ENCODE data around the gene CLIC5. TPM values are rescaled to one million over a fixed set of nuclear protein-coding genes. Genes with fewer than 3 reads are reported as not detected.

Gene CLIC5
- total and polyA plus RNA-seq, 2 of the 8 experiments (the other 6 are each of a cell fraction or from before 2014, with no cell fraction given): 0.12 to 0.15 TPM

- TF ChIP-seq CTBP2 (IDR thresholded peaks at IDR 0.05; ENCODE audit: borderline replicate concordance, insufficient read depth, insufficient read length, low read length) (no peak), CBX8 (IDR thresholded peaks at IDR 0.05; ENCODE audit: borderline replicate concordance, low read depth, low read length) (no peak), YY1 (IDR thresholded peaks at IDR 0.05; ENCODE audit: low read depth, low read length) (no peak), GTF2F1 (IDR thresholded peaks at IDR 0.05; ENCODE audit: borderline replicate concordance, low read depth, low read length) (no peak), SP4 (IDR thresholded peaks at IDR 0.05; ENCODE audit: low read length) (no peak)
Observed at GRCh38 chr6:46002264-46002663, 13.4 kb downstream of the CLIC5 start (continued).

Data from H1 (cell line).